Neural cell (in vitro differentiated cells): Measurements from ENCODE around the gene MSMP. TPM values are rescaled to one million over a fixed set of nuclear protein-coding genes. Genes with fewer than 3 reads are reported as not detected.

Source experiments
- H2AFZ ChIP-seq: fragments of 200-600, 300-800 bp; sonication (generic), shearing (Covaris generic); 2 replicates; pipeline ENCODE4 v1.6.0; 2014; ENCODE audit warnings: low read depth, mild to moderate bottlenecking, antibody characterized with exemption, low read length, moderate library complexity
- H3F3A ChIP-seq: fragments of 200-600 bp; shearing (Covaris generic); 2 replicates; pipeline ENCODE4 v1.6.1; 2016; ENCODE audit warnings: mild to moderate bottlenecking, moderate library complexity, mixed read lengths, antibody characterized with exemption, low read length; ENCODE audit not compliant: insufficient read depth, poor library complexity, severe bottlenecking
- H3K27ac ChIP-seq: fragments of 200-600, 300-800 bp; sonication (generic), shearing (Covaris generic); 2 replicates; pipeline ENCODE4 v1.5.1; 2014; ENCODE audit warnings: mild to moderate bottlenecking, low read length, moderate library complexity
- H3K27me3 ChIP-seq: fragments of 300-800, 200-600 bp; sonication (generic), shearing (Covaris generic); 2 replicates; pipeline ENCODE4 v1.6.0; 2014; ENCODE audit warnings: mild to moderate bottlenecking, low read depth, low read length, moderate library complexity; ENCODE audit not compliant: insufficient read depth
- H3K36me3 ChIP-seq: fragments of 300-800, 200-600 bp; sonication (generic), shearing (Covaris generic); 2 replicates; pipeline ENCODE4 v1.5.1; 2014; ENCODE audit warnings: mild to moderate bottlenecking, antibody characterized with exemption, low read length, moderate library complexity; ENCODE audit not compliant: insufficient read depth
- H3K4me2 ChIP-seq: fragments of 300-800, 200-600 bp; sonication (generic), shearing (Covaris generic); 2 replicates; pipeline ENCODE4 v1.6.0; 2014; ENCODE audit warnings: mild to moderate bottlenecking, low read length
- H3K4me3 ChIP-seq: fragments of 300-800, 200-600 bp; sonication (generic), shearing (Covaris generic); 2 replicates; pipeline ENCODE4 v1.5.1; 2014; ENCODE audit warnings: mild to moderate bottlenecking, low read length, moderate library complexity
- H3K79me2 ChIP-seq: fragments of 200-600 bp; shearing (Covaris generic); replicated peaks from 2 replicates; pipeline ENCODE4 v1.6.0; 2014; ENCODE audit warnings: mild to moderate bottlenecking, low read length, moderate library complexity; ENCODE audit not compliant: insufficient read depth
- H3K9ac ChIP-seq: fragments of 300-800, 200-600 bp; sonication (generic), shearing (Covaris generic); 2 replicates; pipeline ENCODE4 v1.6.1; 2016; ENCODE audit warnings: mild to moderate bottlenecking, low read length, mixed read lengths
- H3K9me2 ChIP-seq: fragments of 200-600 bp; shearing (Covaris generic); 2 replicates; pipeline ENCODE4 v1.6.1; 2016; ENCODE audit warnings: mild to moderate bottlenecking, low read length, mixed read lengths; ENCODE audit not compliant: insufficient read depth
- H3K9me3 ChIP-seq: fragments of 200-600, 300-800 bp; sonication (generic), shearing (Covaris generic); 2 replicates; pipeline ENCODE4 v1.6.1; 2016; ENCODE audit warnings: mild to moderate bottlenecking, mixed run types, low read length, moderate library complexity, mixed read lengths
- H4K20me1 ChIP-seq: fragments of 200-600 bp; shearing (Covaris generic); 2 replicates; pipeline ENCODE4 v1.6.1; 2016; ENCODE audit warnings: mild to moderate bottlenecking, mixed run types; ENCODE audit not compliant: insufficient read depth
- EP300 ChIP-seq: fragments of 450-650 bp; conservative IDR thresholded peaks from 2 replicates; pipeline ENCODE4 v1.6.1; 2014; ENCODE audit warnings: antibody characterized with exemption, mild to moderate bottlenecking, moderate library complexity; ENCODE audit not compliant: poor library complexity, severe bottlenecking
- EZH2 ChIP-seq: fragments of 200-600, 300-800 bp; shearing (Covaris generic), sonication (generic); IDR thresholded peaks from 2 replicates; pipeline ENCODE4 v1.6.1; 2014; ENCODE audit warnings: antibody characterized with exemption, low read length, borderline replicate concordance, mild to moderate bottlenecking; ENCODE audit not compliant: insufficient read depth, poor library complexity, severe bottlenecking
- MXI1 ChIP-seq: fragments of 450-650 bp; conservative IDR thresholded peaks from 2 replicates; pipeline ENCODE4 v1.6.1; 2014; ENCODE audit warnings: antibody characterized with exemption, mild to moderate bottlenecking; ENCODE audit not compliant: poor library complexity, severe bottlenecking
- POLR2AphosphoS5 ChIP-seq: IDR thresholded peaks from 2 replicates; pipeline ENCODE4 v1.6.1; 2012
- RAD21 ChIP-seq: fragments of 450-650 bp; conservative IDR thresholded peaks from 2 replicates; pipeline ENCODE4 v1.6.1; 2014; ENCODE audit warnings: antibody characterized with exemption, mild to moderate bottlenecking, moderate library complexity
- SMC3 ChIP-seq: fragments of 450-650 bp; conservative IDR thresholded peaks from 2 replicates; pipeline ENCODE4 v1.6.1; 2014; ENCODE audit warnings: antibody characterized with exemption, mild to moderate bottlenecking, moderate library complexity; ENCODE audit not compliant: poor library complexity
- TAF1 ChIP-seq: IDR thresholded peaks from 2 replicates; pipeline ENCODE4 v1.6.1; 2012; ENCODE audit warnings: low read depth
- polyA plus RNA-seq: library from polyadenylated mRNA; depleted of rRNA; stranded (reverse); fragments of >200 nt; gene quantifications from 2 replicates; pipeline ENCODE4 v1.2.3, GENCODE V29; 2014
- TF ChIP-seq, protein P1 (sequence below): IDR thresholded peaks from 2 replicates; pipeline ENCODE4 v1.6.1; 2012; ENCODE audit warnings: borderline replicate concordance
- TF ChIP-seq, protein P2 (sequence below): fragments of 450-650 bp; IDR thresholded peaks from 2 replicates; pipeline ENCODE4 v1.5.1; 2014; ENCODE audit warnings: antibody characterized with exemption, mild to moderate bottlenecking, moderate library complexity; ENCODE audit not compliant: poor library complexity, severe bottlenecking

The MSMP gene
- polyA plus RNA-seq, 1 donor from 2014 or later: not detected

- no peak for TF ChIP-seq RAD21
Measured at GRCh38 chr9:35708146-35708545, 45.9 kb downstream of the MSMP start (continued).

GRCh38 chr9:35706951-35707350, 47.1 kb downstream of the MSMP start:
- H3F3A ChIP-seq: no peaks in the 10 kb centered on the region
- TF ChIP-seq, protein P1, sequence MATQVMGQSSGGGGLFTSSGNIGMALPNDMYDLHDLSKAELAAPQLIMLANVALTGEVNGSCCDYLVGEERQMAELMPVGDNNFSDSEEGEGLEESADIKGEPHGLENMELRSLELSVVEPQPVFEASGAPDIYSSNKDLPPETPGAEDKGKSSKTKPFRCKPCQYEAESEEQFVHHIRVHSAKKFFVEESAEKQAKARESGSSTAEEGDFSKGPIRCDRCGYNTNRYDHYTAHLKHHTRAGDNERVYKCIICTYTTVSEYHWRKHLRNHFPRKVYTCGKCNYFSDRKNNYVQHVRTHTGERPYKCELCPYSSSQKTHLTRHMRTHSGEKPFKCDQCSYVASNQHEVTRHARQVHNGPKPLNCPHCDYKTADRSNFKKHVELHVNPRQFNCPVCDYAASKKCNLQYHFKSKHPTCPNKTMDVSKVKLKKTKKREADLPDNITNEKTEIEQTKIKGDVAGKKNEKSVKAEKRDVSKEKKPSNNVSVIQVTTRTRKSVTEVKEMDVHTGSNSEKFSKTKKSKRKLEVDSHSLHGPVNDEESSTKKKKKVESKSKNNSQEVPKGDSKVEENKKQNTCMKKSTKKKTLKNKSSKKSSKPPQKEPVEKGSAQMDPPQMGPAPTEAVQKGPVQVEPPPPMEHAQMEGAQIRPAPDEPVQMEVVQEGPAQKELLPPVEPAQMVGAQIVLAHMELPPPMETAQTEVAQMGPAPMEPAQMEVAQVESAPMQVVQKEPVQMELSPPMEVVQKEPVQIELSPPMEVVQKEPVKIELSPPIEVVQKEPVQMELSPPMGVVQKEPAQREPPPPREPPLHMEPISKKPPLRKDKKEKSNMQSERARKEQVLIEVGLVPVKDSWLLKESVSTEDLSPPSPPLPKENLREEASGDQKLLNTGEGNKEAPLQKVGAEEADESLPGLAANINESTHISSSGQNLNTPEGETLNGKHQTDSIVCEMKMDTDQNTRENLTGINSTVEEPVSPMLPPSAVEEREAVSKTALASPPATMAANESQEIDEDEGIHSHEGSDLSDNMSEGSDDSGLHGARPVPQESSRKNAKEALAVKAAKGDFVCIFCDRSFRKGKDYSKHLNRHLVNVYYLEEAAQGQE: no peak
- no peak for TF ChIP-seq MXI1
- no peak for TF ChIP-seq TAF1
- no peak for TF ChIP-seq RAD21
- TF ChIP-seq SMC3: no peak
- TF ChIP-seq EZH2: no peak
- TF ChIP-seq EP300: no peak
- no peak for TF ChIP-seq POLR2AphosphoS5
- TF ChIP-seq, protein P2, sequence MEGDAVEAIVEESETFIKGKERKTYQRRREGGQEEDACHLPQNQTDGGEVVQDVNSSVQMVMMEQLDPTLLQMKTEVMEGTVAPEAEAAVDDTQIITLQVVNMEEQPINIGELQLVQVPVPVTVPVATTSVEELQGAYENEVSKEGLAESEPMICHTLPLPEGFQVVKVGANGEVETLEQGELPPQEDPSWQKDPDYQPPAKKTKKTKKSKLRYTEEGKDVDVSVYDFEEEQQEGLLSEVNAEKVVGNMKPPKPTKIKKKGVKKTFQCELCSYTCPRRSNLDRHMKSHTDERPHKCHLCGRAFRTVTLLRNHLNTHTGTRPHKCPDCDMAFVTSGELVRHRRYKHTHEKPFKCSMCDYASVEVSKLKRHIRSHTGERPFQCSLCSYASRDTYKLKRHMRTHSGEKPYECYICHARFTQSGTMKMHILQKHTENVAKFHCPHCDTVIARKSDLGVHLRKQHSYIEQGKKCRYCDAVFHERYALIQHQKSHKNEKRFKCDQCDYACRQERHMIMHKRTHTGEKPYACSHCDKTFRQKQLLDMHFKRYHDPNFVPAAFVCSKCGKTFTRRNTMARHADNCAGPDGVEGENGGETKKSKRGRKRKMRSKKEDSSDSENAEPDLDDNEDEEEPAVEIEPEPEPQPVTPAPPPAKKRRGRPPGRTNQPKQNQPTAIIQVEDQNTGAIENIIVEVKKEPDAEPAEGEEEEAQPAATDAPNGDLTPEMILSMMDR: no peak
- H3K79me2 ChIP-seq: no peaks in the 10 kb centered on the region
- no peak overlapping the region for H2AFZ ChIP-seq
- no peaks in the 10 kb centered on the region for H3K27me3 ChIP-seq
- no peaks in the 10 kb centered on the region for H3K9me3 ChIP-seq
- H3K36me3 ChIP-seq: peaks cover 12% of the 10 kb centered on the region
- no peaks in the 10 kb centered on the region for H4K20me1 ChIP-seq
- H3K4me2 ChIP-seq: no peak overlapping the region
- H3K27ac ChIP-seq: no peak overlapping the region
- H3K9me2 ChIP-seq: no peaks in the 10 kb centered on the region
- H3K9ac ChIP-seq: no peak overlapping the region
- no peak overlapping the region for H3K4me3 ChIP-seq

- no peak overlapping the region for H2AFZ ChIP-seq
- no peaks in the 10 kb centered on the region for H4K20me1 ChIP-seq
- H3F3A ChIP-seq: no peaks in the 10 kb centered on the region
- H3K9me3 ChIP-seq: no peaks in the 10 kb centered on the region
- H3K9me2 ChIP-seq: no peaks in the 10 kb centered on the region
- H3K4me2 ChIP-seq: no peak overlapping the region
- H3K36me3 ChIP-seq: peaks cover 9% of the 10 kb centered on the region
- no peaks in the 10 kb centered on the region for H3K79me2 ChIP-seq
- no peak overlapping the region for H3K9ac ChIP-seq
- no peak overlapping the region for H3K4me3 ChIP-seq
- no peak overlapping the region for H3K27ac ChIP-seq
- H3K27me3 ChIP-seq: no peaks in the 10 kb centered on the region
- TF ChIP-seq POLR2AphosphoS5: no peak
- TF ChIP-seq, protein P2: no peak
- TF ChIP-seq, protein P1: no peak
- no peak for TF ChIP-seq TAF1
- TF ChIP-seq EZH2: no peak
- no peak for TF ChIP-seq MXI1
- no peak for TF ChIP-seq SMC3
- no peak for TF ChIP-seq EP300
- no peak for TF ChIP-seq RAD21
Measured at GRCh38 chr9:35705836-35706430, 48.1 kb downstream of the MSMP start.
